GM06990 (cell line): ENCODE results near the gene RRAGC.
A peak's percentile ranks its signal among the peaks of the same experiment; 100 is the strongest.

Experiments used
- DNase-seq: peaks from one replicate; pipeline ENCODE4 v3.0.0-alpha.2; 2011; ENCODE audit not compliant: insufficient read length; ENCODE audit errors: extremely low read depth
- H3K27me3 ChIP-seq: replicated peaks from 2 replicates; pipeline ENCODE4 v1.6.0; 2011; ENCODE audit warnings: low read length; ENCODE audit not compliant: control insufficient read depth, insufficient read depth
- H3K36me3 ChIP-seq: 2 replicates; pipeline ENCODE4 v1.5.1; 2011; ENCODE audit warnings: low read length; ENCODE audit not compliant: control insufficient read depth, insufficient read depth
- H3K4me3 ChIP-seq: replicated peaks from 2 replicates; pipeline ENCODE4 v1.5.1; 2011; ENCODE audit warnings: low read depth, mild to moderate bottlenecking, control low read depth, low read length
- CTCF ChIP-seq: IDR thresholded peaks from 2 replicates; pipeline ENCODE4 v1.5.1; 2011; ENCODE audit warnings: low read length, control low read depth, mild to moderate bottlenecking, inconsistent platforms; ENCODE audit not compliant: insufficient read depth, poor library complexity, severe bottlenecking

The RRAGC gene

GRCh38 chr1:38870996-38871395, 11.4 kb upstream of the RRAGC start:
- TF ChIP-seq CTCF: no peak
- H3K27me3 ChIP-seq: no peaks in the 10 kb centered on the region
- no peaks in the 10 kb centered on the region; the same call in 1 of the 2 replicates for H3K36me3 ChIP-seq
- no peak for DNase-seq
- no peak overlapping the region for H3K4me3 ChIP-seq

- no peaks in the 10 kb centered on the region for H3K27me3 ChIP-seq
- DNase-seq: no peak
- no peak overlapping the region for H3K4me3 ChIP-seq
- H3K36me3 ChIP-seq: no peaks in the 10 kb centered on the region; the same call in 1 of the 2 replicates
- no peak for TF ChIP-seq CTCF
Observed at GRCh38 chr1:38867208-38867607, 7.6 kb upstream of the RRAGC start.

GRCh38 chr1:38865112-38865715, 5.6 kb upstream of the RRAGC start:
- H3K27me3 ChIP-seq: no peaks in the 10 kb centered on the region
- no peaks in the 10 kb centered on the region; the same call in 1 of the 2 replicates for H3K36me3 ChIP-seq
- no peak overlapping the region for H3K4me3 ChIP-seq
- TF ChIP-seq CTCF: no peak
- DNase-seq: no peak

- TF ChIP-seq CTCF: no peak
- no peak for DNase-seq
- peak overlapping the region; percentile 75 for H3K4me3 ChIP-seq
- H3K36me3 ChIP-seq: no peaks in the 10 kb centered on the region; the same call in 1 of the 2 replicates
- H3K27me3 ChIP-seq: no peaks in the 10 kb centered on the region
Observed at GRCh38 chr1:38860454-38860795, 853 bp upstream of the RRAGC start.

- no peaks in the 10 kb centered on the region; the same call in 1 of the 2 replicates for H3K36me3 ChIP-seq
- no peak for TF ChIP-seq CTCF
- H3K4me3 ChIP-seq: peak overlapping the region; percentile 87
- peak; percentile 78 for DNase-seq
- H3K27me3 ChIP-seq: no peaks in the 10 kb centered on the region
Observed at GRCh38 chr1:38858833-38859560, 575 bp downstream of the RRAGC start.

- Histone ChIP-seq H3K4me3 (no peak overlapping the region; the same call in 1 of the 2 replicates), H3K27me3 (no peaks in the 10 kb centered on the region), H3K36me3 (peaks cover 2% of the 10 kb centered on the region)
- no peak for TF ChIP-seq CTCF
- peak; percentile 30 for DNase-seq
Observed at GRCh38 chr1:38852780-38853179, 6.8 kb downstream of the RRAGC start.
